H1 (cell line): ENCODE results near the gene PLEKHH3. TPM values are rescaled to one million over a fixed set of nuclear protein-coding genes. Genes with fewer than 3 reads are reported as not detected.

Source experiments
- CHD1 ChIP-seq: IDR thresholded peaks from 2 replicates; pipeline ENCODE4 v1.6.1; 2012; ENCODE audit warnings: low read depth, low read length, improper control_type of control experiment
- EP300 ChIP-seq, 2 experiments: IDR thresholded peaks; 1 replicate in 1 of 2; 2 replicates in 1 of 2; pipeline ENCODE4 v1.6.1; 2011 to 2012; ENCODE audit warnings: low read depth in 2 of 2, low read length in 2 of 2, mild to moderate bottlenecking in 2 of 2, borderline replicate concordance in 1 of 2, inconsistent platforms in 1 of 2, moderate library complexity in 1 of 2
- POU5F1 ChIP-seq: IDR thresholded peaks from 2 replicates; pipeline ENCODE4 v1.6.1; 2011; ENCODE audit warnings: low read depth, mild to moderate bottlenecking, low read length, moderate library complexity
- SAP30 ChIP-seq: fragments of 300-600 bp; sonication (generic); IDR thresholded peaks from 2 replicates; pipeline ENCODE4 v1.7.1; 2012; ENCODE audit warnings: low read length, moderate library complexity, mild to moderate bottlenecking, inconsistent platforms; ENCODE audit not compliant: insufficient read depth, insufficient replicate concordance
- SP2 ChIP-seq: IDR thresholded peaks from 2 replicates; pipeline ENCODE4 v1.6.1; 2012; ENCODE audit warnings: mild to moderate bottlenecking, low read length, inconsistent platforms
- polyA plus RNA-seq, 7 experiments: library from polyadenylated mRNA; depleted of rRNA in 3 of 7; stranded (reverse) in 5 of 7; unstranded in 2 of 7; fragments of >200 nt in 5 of 7; fragments of 200-250 nt in 2 of 7; gene quantifications; 1 replicate in 5 of 7; 2 replicates in 1 of 7; 4 replicates in 1 of 7; pipeline versions ENCODE4 v1.2.1 to v1.2.3, GENCODE V29; 2011 to 2013; ENCODE audit warnings: missing spikeins in 2 of 7, mixed read lengths in 2 of 7
- total RNA-seq: library from RNA; stranded (reverse); fragmentation: NEBNext Ultra II Directional; extraction: Animal tissue kit (Norgen Biotek cat#: 25700); gene quantifications from 2 replicates; pipeline ENCODE4 v1.2.1, GENCODE V29; 2021
- TF ChIP-seq, protein P1 (sequence below): fragments of 300-600 bp; sonication (generic); IDR thresholded peaks from 2 replicates; pipeline ENCODE4 v1.7.1; 2012; ENCODE audit warnings: low read length, moderate library complexity, mild to moderate bottlenecking, inconsistent platforms; ENCODE audit not compliant: insufficient replicate concordance
- TF ChIP-seq, protein P2 (sequence below): IDR thresholded peaks from 2 replicates; pipeline ENCODE4 v1.6.1; 2012; ENCODE audit warnings: low read length, inconsistent platforms

PLEKHH3 gene
- total and polyA plus RNA-seq, 2 of the 8 experiments (the other 6 are each of a cell fraction or from before 2014, with no cell fraction given) = 11.1 to 13.5 TPM

DNA sequence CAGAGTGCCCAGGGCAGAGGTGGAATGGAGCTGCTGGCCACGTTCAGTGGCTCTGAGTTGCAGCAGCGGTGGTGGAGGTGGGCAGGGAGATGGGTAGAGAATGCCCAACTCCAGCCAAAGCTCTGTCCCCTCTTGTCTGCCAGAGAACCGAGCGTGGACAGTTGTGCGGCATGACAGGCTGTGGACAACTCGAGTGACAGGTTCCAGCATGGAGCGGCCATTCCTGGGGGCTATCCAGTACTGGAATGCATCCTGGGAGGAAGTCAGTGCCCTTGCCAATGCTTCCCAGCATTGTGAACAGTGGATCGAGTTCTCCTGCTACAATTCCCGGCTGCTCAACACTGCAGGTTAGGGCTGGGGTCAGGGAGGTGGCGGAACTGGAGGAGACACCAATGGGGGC lies 13.8 kb upstream of the PLEKHH3 start (continued):
- TF ChIP-seq, protein P1, sequence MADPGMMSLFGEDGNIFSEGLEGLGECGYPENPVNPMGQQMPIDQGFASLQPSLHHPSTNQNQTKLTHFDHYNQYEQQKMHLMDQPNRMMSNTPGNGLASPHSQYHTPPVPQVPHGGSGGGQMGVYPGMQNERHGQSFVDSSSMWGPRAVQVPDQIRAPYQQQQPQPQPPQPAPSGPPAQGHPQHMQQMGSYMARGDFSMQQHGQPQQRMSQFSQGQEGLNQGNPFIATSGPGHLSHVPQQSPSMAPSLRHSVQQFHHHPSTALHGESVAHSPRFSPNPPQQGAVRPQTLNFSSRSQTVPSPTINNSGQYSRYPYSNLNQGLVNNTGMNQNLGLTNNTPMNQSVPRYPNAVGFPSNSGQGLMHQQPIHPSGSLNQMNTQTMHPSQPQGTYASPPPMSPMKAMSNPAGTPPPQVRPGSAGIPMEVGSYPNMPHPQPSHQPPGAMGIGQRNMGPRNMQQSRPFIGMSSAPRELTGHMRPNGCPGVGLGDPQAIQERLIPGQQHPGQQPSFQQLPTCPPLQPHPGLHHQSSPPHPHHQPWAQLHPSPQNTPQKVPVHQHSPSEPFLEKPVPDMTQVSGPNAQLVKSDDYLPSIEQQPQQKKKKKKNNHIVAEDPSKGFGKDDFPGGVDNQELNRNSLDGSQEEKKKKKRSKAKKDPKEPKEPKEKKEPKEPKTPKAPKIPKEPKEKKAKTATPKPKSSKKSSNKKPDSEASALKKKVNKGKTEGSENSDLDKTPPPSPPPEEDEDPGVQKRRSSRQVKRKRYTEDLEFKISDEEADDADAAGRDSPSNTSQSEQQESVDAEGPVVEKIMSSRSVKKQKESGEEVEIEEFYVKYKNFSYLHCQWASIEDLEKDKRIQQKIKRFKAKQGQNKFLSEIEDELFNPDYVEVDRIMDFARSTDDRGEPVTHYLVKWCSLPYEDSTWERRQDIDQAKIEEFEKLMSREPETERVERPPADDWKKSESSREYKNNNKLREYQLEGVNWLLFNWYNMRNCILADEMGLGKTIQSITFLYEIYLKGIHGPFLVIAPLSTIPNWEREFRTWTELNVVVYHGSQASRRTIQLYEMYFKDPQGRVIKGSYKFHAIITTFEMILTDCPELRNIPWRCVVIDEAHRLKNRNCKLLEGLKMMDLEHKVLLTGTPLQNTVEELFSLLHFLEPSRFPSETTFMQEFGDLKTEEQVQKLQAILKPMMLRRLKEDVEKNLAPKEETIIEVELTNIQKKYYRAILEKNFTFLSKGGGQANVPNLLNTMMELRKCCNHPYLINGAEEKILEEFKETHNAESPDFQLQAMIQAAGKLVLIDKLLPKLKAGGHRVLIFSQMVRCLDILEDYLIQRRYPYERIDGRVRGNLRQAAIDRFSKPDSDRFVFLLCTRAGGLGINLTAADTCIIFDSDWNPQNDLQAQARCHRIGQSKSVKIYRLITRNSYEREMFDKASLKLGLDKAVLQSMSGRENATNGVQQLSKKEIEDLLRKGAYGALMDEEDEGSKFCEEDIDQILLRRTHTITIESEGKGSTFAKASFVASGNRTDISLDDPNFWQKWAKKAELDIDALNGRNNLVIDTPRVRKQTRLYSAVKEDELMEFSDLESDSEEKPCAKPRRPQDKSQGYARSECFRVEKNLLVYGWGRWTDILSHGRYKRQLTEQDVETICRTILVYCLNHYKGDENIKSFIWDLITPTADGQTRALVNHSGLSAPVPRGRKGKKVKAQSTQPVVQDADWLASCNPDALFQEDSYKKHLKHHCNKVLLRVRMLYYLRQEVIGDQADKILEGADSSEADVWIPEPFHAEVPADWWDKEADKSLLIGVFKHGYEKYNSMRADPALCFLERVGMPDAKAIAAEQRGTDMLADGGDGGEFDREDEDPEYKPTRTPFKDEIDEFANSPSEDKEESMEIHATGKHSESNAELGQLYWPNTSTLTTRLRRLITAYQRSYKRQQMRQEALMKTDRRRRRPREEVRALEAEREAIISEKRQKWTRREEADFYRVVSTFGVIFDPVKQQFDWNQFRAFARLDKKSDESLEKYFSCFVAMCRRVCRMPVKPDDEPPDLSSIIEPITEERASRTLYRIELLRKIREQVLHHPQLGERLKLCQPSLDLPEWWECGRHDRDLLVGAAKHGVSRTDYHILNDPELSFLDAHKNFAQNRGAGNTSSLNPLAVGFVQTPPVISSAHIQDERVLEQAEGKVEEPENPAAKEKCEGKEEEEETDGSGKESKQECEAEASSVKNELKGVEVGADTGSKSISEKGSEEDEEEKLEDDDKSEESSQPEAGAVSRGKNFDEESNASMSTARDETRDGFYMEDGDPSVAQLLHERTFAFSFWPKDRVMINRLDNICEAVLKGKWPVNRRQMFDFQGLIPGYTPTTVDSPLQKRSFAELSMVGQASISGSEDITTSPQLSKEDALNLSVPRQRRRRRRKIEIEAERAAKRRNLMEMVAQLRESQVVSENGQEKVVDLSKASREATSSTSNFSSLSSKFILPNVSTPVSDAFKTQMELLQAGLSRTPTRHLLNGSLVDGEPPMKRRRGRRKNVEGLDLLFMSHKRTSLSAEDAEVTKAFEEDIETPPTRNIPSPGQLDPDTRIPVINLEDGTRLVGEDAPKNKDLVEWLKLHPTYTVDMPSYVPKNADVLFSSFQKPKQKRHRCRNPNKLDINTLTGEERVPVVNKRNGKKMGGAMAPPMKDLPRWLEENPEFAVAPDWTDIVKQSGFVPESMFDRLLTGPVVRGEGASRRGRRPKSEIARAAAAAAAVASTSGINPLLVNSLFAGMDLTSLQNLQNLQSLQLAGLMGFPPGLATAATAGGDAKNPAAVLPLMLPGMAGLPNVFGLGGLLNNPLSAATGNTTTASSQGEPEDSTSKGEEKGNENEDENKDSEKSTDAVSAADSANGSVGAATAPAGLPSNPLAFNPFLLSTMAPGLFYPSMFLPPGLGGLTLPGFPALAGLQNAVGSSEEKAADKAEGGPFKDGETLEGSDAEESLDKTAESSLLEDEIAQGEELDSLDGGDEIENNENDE = no peak
- TF ChIP-seq SP2 (no peak), EP300 (IDR thresholded peaks at IDR 0.05; ENCODE audit: borderline replicate concordance in 1 of 2, low read depth in 2 of 2, low read length in 2 of 2) (no peak), CHD1 (no peak), POU5F1 (no peak), SAP30 (no peak)
- TF ChIP-seq, protein P2, sequence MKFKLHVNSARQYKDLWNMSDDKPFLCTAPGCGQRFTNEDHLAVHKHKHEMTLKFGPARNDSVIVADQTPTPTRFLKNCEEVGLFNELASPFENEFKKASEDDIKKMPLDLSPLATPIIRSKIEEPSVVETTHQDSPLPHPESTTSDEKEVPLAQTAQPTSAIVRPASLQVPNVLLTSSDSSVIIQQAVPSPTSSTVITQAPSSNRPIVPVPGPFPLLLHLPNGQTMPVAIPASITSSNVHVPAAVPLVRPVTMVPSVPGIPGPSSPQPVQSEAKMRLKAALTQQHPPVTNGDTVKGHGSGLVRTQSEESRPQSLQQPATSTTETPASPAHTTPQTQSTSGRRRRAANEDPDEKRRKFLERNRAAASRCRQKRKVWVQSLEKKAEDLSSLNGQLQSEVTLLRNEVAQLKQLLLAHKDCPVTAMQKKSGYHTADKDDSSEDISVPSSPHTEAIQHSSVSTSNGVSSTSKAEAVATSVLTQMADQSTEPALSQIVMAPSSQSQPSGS = no peak
